Measurements from ENCODE around the gene VPS25.

DNA sequence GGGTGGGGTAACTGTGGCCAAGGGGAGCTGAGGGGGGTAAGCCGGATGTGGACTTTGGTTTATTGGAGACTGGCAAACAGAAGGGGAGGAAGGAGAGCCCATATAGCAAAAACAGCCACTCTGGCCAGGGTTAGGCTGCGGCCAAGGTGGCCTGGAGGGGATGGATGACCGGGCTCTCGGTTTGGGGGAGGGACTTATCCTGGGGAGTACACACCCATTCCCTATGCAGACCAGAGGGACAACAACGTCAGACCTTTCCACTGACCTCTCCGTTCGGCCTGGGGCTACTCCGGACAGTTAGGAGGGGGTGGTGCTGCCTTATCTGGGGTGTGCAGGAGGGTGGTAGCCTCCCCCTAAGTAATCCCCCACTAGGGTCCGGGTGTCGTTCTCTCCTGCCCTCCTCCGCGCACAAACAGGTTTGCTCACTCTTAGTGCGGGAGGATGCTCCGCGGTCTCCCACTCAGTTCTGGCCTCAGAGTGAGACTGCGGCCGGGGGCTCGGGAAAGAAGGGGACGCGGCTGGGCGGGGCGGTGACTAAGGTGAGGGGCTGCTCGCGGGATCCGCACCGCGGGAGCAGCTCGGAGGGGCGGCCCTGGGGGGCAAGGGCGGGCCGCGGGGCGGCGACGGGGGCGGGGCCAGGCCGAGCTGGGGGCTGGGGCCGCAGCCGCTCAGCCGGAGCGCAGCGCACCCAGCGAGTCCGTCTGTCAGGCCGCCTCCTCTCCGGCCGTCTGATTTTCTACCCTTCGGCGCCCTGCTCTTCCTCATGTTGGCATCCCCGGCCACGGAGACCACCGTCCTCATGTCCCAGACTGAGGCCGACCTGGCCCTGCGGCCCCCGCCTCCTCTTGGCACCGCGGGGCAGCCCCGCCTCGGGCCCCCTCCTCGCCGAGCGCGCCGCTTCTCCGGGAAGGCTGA lies 6.9 kb downstream of the VPS25 start, which contains the start of gene WNK4:
- TF ChIP-seq, protein P1, sequence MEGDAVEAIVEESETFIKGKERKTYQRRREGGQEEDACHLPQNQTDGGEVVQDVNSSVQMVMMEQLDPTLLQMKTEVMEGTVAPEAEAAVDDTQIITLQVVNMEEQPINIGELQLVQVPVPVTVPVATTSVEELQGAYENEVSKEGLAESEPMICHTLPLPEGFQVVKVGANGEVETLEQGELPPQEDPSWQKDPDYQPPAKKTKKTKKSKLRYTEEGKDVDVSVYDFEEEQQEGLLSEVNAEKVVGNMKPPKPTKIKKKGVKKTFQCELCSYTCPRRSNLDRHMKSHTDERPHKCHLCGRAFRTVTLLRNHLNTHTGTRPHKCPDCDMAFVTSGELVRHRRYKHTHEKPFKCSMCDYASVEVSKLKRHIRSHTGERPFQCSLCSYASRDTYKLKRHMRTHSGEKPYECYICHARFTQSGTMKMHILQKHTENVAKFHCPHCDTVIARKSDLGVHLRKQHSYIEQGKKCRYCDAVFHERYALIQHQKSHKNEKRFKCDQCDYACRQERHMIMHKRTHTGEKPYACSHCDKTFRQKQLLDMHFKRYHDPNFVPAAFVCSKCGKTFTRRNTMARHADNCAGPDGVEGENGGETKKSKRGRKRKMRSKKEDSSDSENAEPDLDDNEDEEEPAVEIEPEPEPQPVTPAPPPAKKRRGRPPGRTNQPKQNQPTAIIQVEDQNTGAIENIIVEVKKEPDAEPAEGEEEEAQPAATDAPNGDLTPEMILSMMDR (IDR thresholded peaks at IDR 0.05), result no peak
- no peak for TF ChIP-seq POLR2A (IDR thresholded peaks at IDR 0.05)
- TF ChIP-seq EP300 (IDR thresholded peaks at IDR 0.05), result no peak
